Endothelial cell of umbilical vein (primary cell): ENCODE measurements around the gene TPGS2. TPM values are rescaled to one million over a fixed set of nuclear protein-coding genes. Genes with fewer than 3 reads are reported as not detected.

Source experiments
- BruUV-seq: library from RNA; stranded (reverse); fragments of 400-500 nt; replicated peaks from 2 replicates; lab custom pipeline; 2021; lab: Mats Ljungman, UMichigan
- CTCF ChIA-PET: fragments of 300-600, 350-600 bp; sonication (Branson Sonifier 250); formaldehyde crosslinking; loops from one replicate; lab custom pipeline; 2021; ENCODE audit warnings: antibody characterized with exemption, inconsistent platforms; lab: Charles Lee
- POLR2A ChIA-PET: fragments of 300-600, 350-600 bp; sonication (Branson Sonifier 250); formaldehyde crosslinking; loops from one replicate; lab custom pipeline; 2021; ENCODE audit warnings: antibody characterized with exemption, inconsistent platforms; lab: Charles Lee
- DNase-seq: peaks from one replicate; pipeline ENCODE4 v3.0.0-alpha.2; 2011; ENCODE audit warnings: low read depth, low spot score
- FAIRE-seq: peaks from 2 replicates; lab custom pipeline; 2011; peaks lifted over from hg19 to GRCh38; lab: Jason Lieb, UNC
- H2AFZ ChIP-seq: 2 replicates; pipeline ENCODE4 v1.6.0; 2012; ENCODE audit warnings: low read depth, low read length, control low read depth, inconsistent platforms
- H3K27ac ChIP-seq: 2 replicates; pipeline ENCODE4 v1.5.1; 2011; ENCODE audit warnings: low read depth, mild to moderate bottlenecking, control low read depth, low read length, moderate library complexity; ENCODE audit not compliant: insufficient read depth
- H3K27me3 ChIP-seq, 2 experiments: 2 replicates each; pipeline versions ENCODE4 v1.6.0 to v1.6.1; 2011; ENCODE audit warnings: low read length in 2 of 2, mixed read lengths in 1 of 2; ENCODE audit not compliant: control insufficient read depth in 2 of 2, insufficient read depth in 2 of 2
- H3K36me3 ChIP-seq, 2 experiments: 2 replicates in 1 of 2; 3 replicates in 1 of 2; pipeline ENCODE4 v1.5.1; 2011; ENCODE audit warnings: low read length in 2 of 2, mild to moderate bottlenecking in 1 of 2, moderate library complexity in 1 of 2; ENCODE audit not compliant: control insufficient read depth in 2 of 2, insufficient read depth in 2 of 2; ENCODE audit errors: extremely low read depth in 1 of 2
- H3K4me1 ChIP-seq: 3 replicates; pipeline ENCODE4 v1.5.1; 2011; ENCODE audit warnings: mild to moderate bottlenecking, low read length; ENCODE audit not compliant: control insufficient read depth, insufficient read depth; ENCODE audit errors: extremely low read depth
- H3K4me2 ChIP-seq: 2 replicates; pipeline ENCODE4 v1.6.1; 2011; ENCODE audit warnings: low read length, control low read depth, mixed read lengths; ENCODE audit not compliant: insufficient read depth
- H3K4me3 ChIP-seq, 3 experiments: fragments of 200-600 bp in 1 of 3; sonication (generic), shearing (Covaris generic) in 1 of 3; replicated peaks in 1 of 3; 2 replicates each; pipeline ENCODE4 v1.5.1; 2011 to 2016; ENCODE audit warnings: control low read depth in 3 of 3, low read length in 3 of 3, mild to moderate bottlenecking in 2 of 3, inconsistent platforms in 1 of 3, low read depth in 1 of 3, moderate library complexity in 1 of 3; ENCODE audit not compliant: insufficient read depth in 1 of 3
- H3K79me2 ChIP-seq: 2 replicates; pipeline ENCODE4 v1.6.0; 2012; ENCODE audit warnings: low read length, inconsistent platforms; ENCODE audit not compliant: control insufficient read depth, insufficient read depth
- H3K9ac ChIP-seq: replicated peaks from 2 replicates; pipeline ENCODE3; 2011; ENCODE audit warnings: low read length, control low read depth; ENCODE audit not compliant: insufficient read depth; ENCODE audit errors: extremely low read depth
- H3K9me1 ChIP-seq: replicated peaks from 3 replicates; pipeline ENCODE4 v1.6.0; 2011; ENCODE audit warnings: mild to moderate bottlenecking, low read length; ENCODE audit not compliant: control insufficient read depth, insufficient read depth; ENCODE audit errors: extremely low read depth
- H3K9me3 ChIP-seq: replicated peaks from 2 replicates; pipeline ENCODE4 v1.5.1; 2012; ENCODE audit warnings: low read length, inconsistent platforms; ENCODE audit not compliant: control insufficient read depth, insufficient read depth
- H4K20me1 ChIP-seq: replicated peaks from 2 replicates; pipeline ENCODE3; 2011; ENCODE audit warnings: mild to moderate bottlenecking, low read length; ENCODE audit not compliant: control insufficient read depth, insufficient read depth; ENCODE audit errors: extremely low read depth
- EZH2 ChIP-seq: IDR thresholded peaks from 2 replicates; pipeline ENCODE4 v1.6.1; 2012; ENCODE audit warnings: borderline replicate concordance, low read depth, mild to moderate bottlenecking, moderate library complexity, low read length, inconsistent platforms; ENCODE audit not compliant: severe bottlenecking
- FOS ChIP-seq: IDR thresholded peaks from 2 replicates; pipeline ENCODE4 v1.6.1; 2011; ENCODE audit warnings: mild to moderate bottlenecking, low read length, moderate library complexity, borderline replicate concordance; ENCODE audit not compliant: insufficient read depth
- GATA2 ChIP-seq: IDR thresholded peaks from 2 replicates; pipeline ENCODE4 v1.7.0; 2011; ENCODE audit warnings: low read depth, mild to moderate bottlenecking, moderate library complexity, mixed read lengths, low read length; ENCODE audit not compliant: insufficient read length, insufficient read depth
- JUN ChIP-seq: IDR thresholded peaks from 2 replicates; pipeline ENCODE4 v1.6.1; 2011; ENCODE audit warnings: borderline replicate concordance, low read depth; ENCODE audit not compliant: insufficient read length, insufficient read depth
- MYC ChIP-seq: IDR thresholded peaks from one replicate; pipeline ENCODE4 v1.6.1; 2011; ENCODE audit warnings: mild to moderate bottlenecking, low read depth, low read length
- POLR2A ChIP-seq: IDR thresholded peaks from 2 replicates; pipeline ENCODE4 v1.6.1; 2012; ENCODE audit warnings: low read depth, mild to moderate bottlenecking, control low read depth, low read length
- POLR2AphosphoS5 ChIP-seq: IDR thresholded peaks from 2 replicates; pipeline ENCODE4 v1.6.1; 2012; ENCODE audit warnings: low read depth, mild to moderate bottlenecking, control low read depth, low read length, moderate library complexity; ENCODE audit not compliant: insufficient read depth
- dilution Hi-C: fragments of 300-500 bp; cut with MboI; formaldehyde crosslinking; loops from one replicate; pipeline ENCODE4 v1.15.0; 2019; ENCODE audit warnings: low sequenced_read_pairs; ENCODE audit not compliant: extremely low pct_ligation_motif_present
- intact Hi-C: fragments of 100-400 bp; cut with micrococcal nuclease; formaldehyde crosslinking; loops from one replicate; pipeline ENCODE4 v1.10.0; 2022
- polyA plus RNA-seq, 4 experiments: library from polyadenylated mRNA; depleted of rRNA in 3 of 4; stranded (reverse) in 3 of 4; unstranded in 1 of 4; fragments of >200 nt; gene quantifications; 2 replicates each; pipeline versions ENCODE4 v1.2.1 to v1.2.3, GENCODE V29; 2011 to 2012; ENCODE audit warnings: missing spikeins in 1 of 4
- total RNA-seq: library from RNA; stranded (reverse); gene quantifications from 2 replicates; pipeline ENCODE4 v1.2.3, GENCODE V29; 2021
- TF ChIP-seq, protein P1 (sequence below), 2 donors: IDR thresholded peaks; 1 replicate in 1 of 2; 2 replicates in 1 of 2; pipeline ENCODE4 v1.5.1; 2011; ENCODE audit warnings: low read length in 2 of 2, mild to moderate bottlenecking in 2 of 2, moderate library complexity in 2 of 2, control low read depth in 1 of 2, inconsistent platforms in 1 of 2, low read depth in 1 of 2; ENCODE audit not compliant: insufficient read depth in 1 of 2; ENCODE audit errors: extremely low read depth in 1 of 2
- TF ChIP-seq, protein P2 (sequence below): IDR thresholded peaks from 2 replicates; pipeline ENCODE4 v1.6.1; 2011; ENCODE audit not compliant: insufficient read depth, insufficient read length

The TPGS2 gene
- total and polyA plus RNA-seq, 2 donors (not counting 3 experiments of a cell fraction or from before 2014, with no cell fraction given), result 150 to 232 TPM

DNA sequence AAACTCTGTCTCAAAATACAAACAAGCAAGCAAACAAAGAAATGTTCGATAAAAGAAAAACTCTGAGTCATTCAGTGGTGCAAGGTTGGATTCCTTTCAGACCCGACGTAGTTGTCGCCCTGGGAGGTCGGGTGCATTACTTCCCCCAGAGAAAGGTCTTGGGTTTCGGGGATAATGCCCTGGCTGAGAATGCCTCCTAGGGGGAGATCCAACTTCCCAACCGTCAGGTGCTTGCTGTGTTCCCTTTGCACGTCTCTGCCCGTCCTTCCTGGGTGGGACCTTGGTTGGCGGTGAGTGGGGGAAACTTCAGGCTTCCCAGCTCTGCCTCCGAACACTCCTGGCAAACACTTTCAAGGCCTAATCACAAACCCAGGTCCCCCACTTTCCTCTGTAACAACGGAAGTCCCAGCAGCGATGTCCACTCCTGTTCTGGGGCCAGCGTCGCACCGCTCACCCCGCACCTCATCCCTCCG, 609 bp downstream of the TPGS2 start:
- CTCF ChIA-PET, result interaction anchor here (0.8 to 2.3 kb wide), 11 partner anchors 10 to 114 kb away, joined by 3 to 12 read pairs (median 5); no protein-coding TSS in a partner anchor
- H3K4me3 ChIP-seq, result peak overlapping the region; percentile 72 to 97 (median 86)
- H3K27me3 ChIP-seq, result no peaks in the 10 kb centered on the region
- H3K4me1 ChIP-seq, result peaks cover 18% of the 10 kb centered on the region
- no peaks in the 10 kb centered on the region for H3K9me3 ChIP-seq
- TF ChIP-seq POLR2A (peak; percentile 6), EZH2 (no peak), MYC (no peak)
- TF ChIP-seq, protein P1, sequence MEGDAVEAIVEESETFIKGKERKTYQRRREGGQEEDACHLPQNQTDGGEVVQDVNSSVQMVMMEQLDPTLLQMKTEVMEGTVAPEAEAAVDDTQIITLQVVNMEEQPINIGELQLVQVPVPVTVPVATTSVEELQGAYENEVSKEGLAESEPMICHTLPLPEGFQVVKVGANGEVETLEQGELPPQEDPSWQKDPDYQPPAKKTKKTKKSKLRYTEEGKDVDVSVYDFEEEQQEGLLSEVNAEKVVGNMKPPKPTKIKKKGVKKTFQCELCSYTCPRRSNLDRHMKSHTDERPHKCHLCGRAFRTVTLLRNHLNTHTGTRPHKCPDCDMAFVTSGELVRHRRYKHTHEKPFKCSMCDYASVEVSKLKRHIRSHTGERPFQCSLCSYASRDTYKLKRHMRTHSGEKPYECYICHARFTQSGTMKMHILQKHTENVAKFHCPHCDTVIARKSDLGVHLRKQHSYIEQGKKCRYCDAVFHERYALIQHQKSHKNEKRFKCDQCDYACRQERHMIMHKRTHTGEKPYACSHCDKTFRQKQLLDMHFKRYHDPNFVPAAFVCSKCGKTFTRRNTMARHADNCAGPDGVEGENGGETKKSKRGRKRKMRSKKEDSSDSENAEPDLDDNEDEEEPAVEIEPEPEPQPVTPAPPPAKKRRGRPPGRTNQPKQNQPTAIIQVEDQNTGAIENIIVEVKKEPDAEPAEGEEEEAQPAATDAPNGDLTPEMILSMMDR (IDR thresholded peaks at IDR 0.05; ENCODE audit: extremely low read depth in 1 of 2, insufficient read depth in 1 of 2, low read depth in 1 of 2, low read length in 2 of 2), result no peak
- no peaks in the 10 kb centered on the region for H3K9me1 ChIP-seq
- dilution Hi-C loops (no loop called here), intact Hi-C loops (no loop called here)
- no TSS peak for BruUV-seq
- POLR2A ChIA-PET, result interaction anchor here (1.0 kb wide), 1 partner anchor 40 kb away, joined by 3 read pairs; no protein-coding TSS in a partner anchor
- no peaks in the 10 kb centered on the region for H4K20me1 ChIP-seq
- peak overlapping the region; percentile 46 for H3K9ac ChIP-seq
- H3K4me2 ChIP-seq, result peak overlapping the region; percentile 64
- FAIRE-seq (peak; percentile 76), DNase-seq (peak; percentile 46)
- peak overlapping the region; percentile 68 for H3K27ac ChIP-seq
- peak overlapping the region; percentile 58 for H2AFZ ChIP-seq
- peaks cover 0 to under 1% of the 10 kb centered on the region in 2 experiments for H3K36me3 ChIP-seq
- H3K79me2 ChIP-seq, result peaks cover 33% of the 10 kb centered on the region

DNA sequence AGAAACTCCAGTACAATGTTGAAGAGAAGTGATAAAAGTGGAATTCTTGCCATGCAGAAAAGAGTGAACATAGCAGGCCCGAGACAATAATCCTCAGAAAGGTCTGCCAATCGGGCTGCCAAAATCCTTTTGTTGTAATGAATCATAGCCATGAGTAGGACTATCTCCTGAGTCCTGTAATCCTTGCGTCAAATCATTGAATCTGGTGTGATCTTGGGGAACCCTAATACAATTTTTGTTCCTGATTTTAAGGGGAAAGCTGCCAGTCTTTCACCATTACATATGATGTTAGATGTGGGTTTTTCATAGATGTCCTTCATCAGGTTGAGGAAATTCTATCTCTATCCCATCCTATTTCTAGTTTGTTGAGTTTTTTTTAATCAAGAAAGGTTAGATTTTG, 2.2 kb downstream of the TPGS2 start:
- intact Hi-C loops (no loop called here), dilution Hi-C loops (no loop called here)
- Histone ChIP-seq H3K9me3 (no peaks in the 10 kb centered on the region), H3K4me2 (no peak overlapping the region), H3K27me3 (no peaks in the 10 kb centered on the region), H3K4me3 (no peak overlapping the region), H3K4me1 (peaks cover 18% of the 10 kb centered on the region), H3K9ac (no peak overlapping the region), H2AFZ (no peak overlapping the region), H3K79me2 (peaks cover 44% of the 10 kb centered on the region), H3K36me3 (peaks cover 2 to 4% of the 10 kb centered on the region in 2 experiments), H3K9me1 (no peaks in the 10 kb centered on the region), H3K27ac (no peak overlapping the region), H4K20me1 (no peaks in the 10 kb centered on the region)
- ChIA-PET CTCF (interaction anchor here (1.4 to 1.6 kb wide), 2 partner anchors 17 to 73 kb away, joined by 4 to 7 read pairs; no protein-coding TSS in a partner anchor), POLR2A (no interaction called here)
- no peak for TF ChIP-seq EZH2
- no peak for TF ChIP-seq MYC
- no peak for TF ChIP-seq POLR2AphosphoS5
- TF ChIP-seq JUN, result no peak
- TF ChIP-seq FOS, result no peak
- TF ChIP-seq, protein P1 (IDR thresholded peaks at IDR 0.05; ENCODE audit: extremely low read depth in 1 of 2, insufficient read depth in 1 of 2, low read depth in 1 of 2, low read length in 2 of 2), result no peak
- TF ChIP-seq POLR2A, result no peak
- TF ChIP-seq, protein P2, sequence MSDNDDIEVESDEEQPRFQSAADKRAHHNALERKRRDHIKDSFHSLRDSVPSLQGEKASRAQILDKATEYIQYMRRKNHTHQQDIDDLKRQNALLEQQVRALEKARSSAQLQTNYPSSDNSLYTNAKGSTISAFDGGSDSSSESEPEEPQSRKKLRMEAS, result no peak
- no peak for TF ChIP-seq GATA2
- no TSS peak for BruUV-seq
- FAIRE-seq (no peak), DNase-seq (no peak)
